Cardiac muscle cell (in vitro differentiated cells and primary cell): ENCODE measurements around the gene EXOSC5. TPM values are rescaled to one million over a fixed set of nuclear protein-coding genes. Genes with fewer than 3 reads are reported as not detected.

Source experiments
- DNase-seq, 2 donors: peaks; one replicate each; pipeline versions ENCODE4 v3.0.0 to v3.0.0-alpha.2; 2010 to 2017; ENCODE audit warnings: low read depth in 1 of 2, low spot score in 1 of 2
- H3K27ac ChIP-seq: fragments of 200-600 bp; sonication (generic); 2 replicates; pipeline ENCODE4 v1.5.1; 2016
- H3K27me3 ChIP-seq: fragments of 200-600 bp; sonication (generic); 2 replicates; pipeline ENCODE4 v1.6.0; 2016; ENCODE audit warnings: control low read depth
- H3K36me3 ChIP-seq: fragments of 200-600 bp; sonication (generic); 2 replicates; pipeline ENCODE4 v1.5.1; 2016; ENCODE audit warnings: control low read depth
- H3K4me1 ChIP-seq: fragments of 200-600 bp; sonication (generic); 2 replicates; pipeline ENCODE4 v1.8.1; 2017; ENCODE audit warnings: low read depth, mild to moderate bottlenecking, mixed run types
- H3K4me3 ChIP-seq: fragments of 200-600 bp; sonication (generic); 2 replicates; pipeline ENCODE4 v1.5.1; 2016; ENCODE audit warnings: mild to moderate bottlenecking
- H3K9me3 ChIP-seq: fragments of 200-600 bp; sonication (generic); 2 replicates; pipeline ENCODE4 v1.5.1; 2017; ENCODE audit warnings: low read depth, mild to moderate bottlenecking, control low read depth
- polyA plus RNA-seq: library from polyadenylated mRNA; unstranded; fragments of >200 nt; fragmentation: Nextera tagmentation; extraction: Ambion mirVana; gene quantifications from 2 replicates; pipeline ENCODE4 v1.2.1, GENCODE V29; 2016
- total RNA-seq: library from RNA; depleted of rRNA; stranded (reverse); fragments of >200 nt; gene quantifications from 2 replicates; pipeline ENCODE4 v1.2.3, GENCODE V29; 2016
- TF ChIP-seq, protein P1 (sequence below): IDR thresholded peaks from 2 replicates; pipeline ENCODE4 v1.5.1; 2012; ENCODE audit warnings: low read depth, mild to moderate bottlenecking, low read length

EXOSC5 gene
- total and polyA plus RNA-seq, 2 experiments from 2014 or later, result 31.4 to 53.0 TPM

DNA sequence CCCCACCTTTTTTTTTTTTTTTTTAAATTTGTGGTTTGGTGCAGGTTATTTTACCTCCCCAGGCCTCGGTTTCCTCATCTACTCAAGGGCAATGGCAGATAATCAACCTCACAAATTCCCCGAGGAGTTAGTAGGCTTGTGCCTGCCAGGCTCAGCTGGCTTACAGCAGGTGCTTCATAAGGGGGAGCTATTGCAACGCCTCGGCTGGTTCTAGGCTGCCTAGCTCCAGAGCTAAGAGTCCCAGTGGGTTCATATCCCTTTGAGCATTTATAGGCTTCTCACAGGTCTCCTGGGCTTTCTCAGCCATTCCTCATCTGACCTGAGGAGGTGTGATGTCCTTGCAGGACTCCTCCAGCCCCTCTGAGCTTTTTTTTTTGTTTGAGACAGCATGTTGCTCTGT lies 11.1 kb upstream of the EXOSC5 start:
- H3K9me3 ChIP-seq, result no peaks in the 10 kb centered on the region
- peaks cover 11% of the 10 kb centered on the region for H3K4me1 ChIP-seq
- TF ChIP-seq, protein P1, sequence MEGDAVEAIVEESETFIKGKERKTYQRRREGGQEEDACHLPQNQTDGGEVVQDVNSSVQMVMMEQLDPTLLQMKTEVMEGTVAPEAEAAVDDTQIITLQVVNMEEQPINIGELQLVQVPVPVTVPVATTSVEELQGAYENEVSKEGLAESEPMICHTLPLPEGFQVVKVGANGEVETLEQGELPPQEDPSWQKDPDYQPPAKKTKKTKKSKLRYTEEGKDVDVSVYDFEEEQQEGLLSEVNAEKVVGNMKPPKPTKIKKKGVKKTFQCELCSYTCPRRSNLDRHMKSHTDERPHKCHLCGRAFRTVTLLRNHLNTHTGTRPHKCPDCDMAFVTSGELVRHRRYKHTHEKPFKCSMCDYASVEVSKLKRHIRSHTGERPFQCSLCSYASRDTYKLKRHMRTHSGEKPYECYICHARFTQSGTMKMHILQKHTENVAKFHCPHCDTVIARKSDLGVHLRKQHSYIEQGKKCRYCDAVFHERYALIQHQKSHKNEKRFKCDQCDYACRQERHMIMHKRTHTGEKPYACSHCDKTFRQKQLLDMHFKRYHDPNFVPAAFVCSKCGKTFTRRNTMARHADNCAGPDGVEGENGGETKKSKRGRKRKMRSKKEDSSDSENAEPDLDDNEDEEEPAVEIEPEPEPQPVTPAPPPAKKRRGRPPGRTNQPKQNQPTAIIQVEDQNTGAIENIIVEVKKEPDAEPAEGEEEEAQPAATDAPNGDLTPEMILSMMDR, result no peak
- no peak for DNase-seq
- no peak overlapping the region for H3K4me3 ChIP-seq
- no peaks in the 10 kb centered on the region for H3K27me3 ChIP-seq
- peaks cover 9% of the 10 kb centered on the region for H3K36me3 ChIP-seq
- peak overlapping the region; percentile 81 for H3K27ac ChIP-seq

DNA sequence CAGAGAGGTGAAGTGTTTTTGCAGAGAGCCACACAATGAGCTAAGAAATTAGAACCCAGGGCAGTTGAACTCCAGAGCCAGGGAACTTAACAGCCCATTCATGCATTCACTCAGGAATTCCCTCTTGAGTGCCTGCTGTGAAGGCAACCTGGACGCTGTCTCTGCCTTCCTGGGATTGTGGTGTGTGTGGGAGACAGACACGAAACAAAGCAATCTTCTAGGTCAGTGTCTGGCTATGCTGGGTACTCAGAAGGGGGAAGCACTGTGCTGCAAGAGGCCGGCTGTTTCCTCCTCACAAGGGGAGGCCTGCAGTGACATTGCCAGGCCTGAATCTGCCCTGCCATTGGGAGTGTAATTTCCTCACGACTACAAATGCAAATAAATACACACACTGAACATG lies 10.1 kb upstream of the EXOSC5 start:
- peaks cover 4% of the 10 kb centered on the region for H3K36me3 ChIP-seq

DNA sequence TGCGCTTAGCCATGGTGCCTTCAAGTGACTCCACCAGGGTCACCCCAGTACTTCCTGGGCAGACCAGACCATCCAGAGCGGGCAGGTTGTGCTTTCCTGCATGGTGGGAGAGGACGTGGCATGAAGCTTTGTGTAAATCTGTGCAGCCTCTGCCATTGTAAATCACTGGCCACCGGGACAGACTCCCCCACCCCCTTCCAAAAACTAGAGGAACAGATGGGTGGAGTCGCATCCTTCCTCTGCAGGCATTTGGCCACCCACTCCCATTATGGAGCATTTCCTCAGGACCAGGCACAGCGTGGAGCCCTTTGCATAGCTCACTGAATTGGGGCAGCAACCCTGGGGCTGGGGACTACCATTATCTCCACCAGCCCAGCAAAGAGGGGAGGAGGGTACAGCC lies 8.6 kb upstream of the EXOSC5 start:
- TF ChIP-seq, protein P1, result no peak
- no peak overlapping the region for H3K27ac ChIP-seq
- peaks cover 11% of the 10 kb centered on the region for H3K4me1 ChIP-seq
- no peaks in the 10 kb centered on the region for H3K27me3 ChIP-seq
- no peaks in the 10 kb centered on the region for H3K9me3 ChIP-seq
- no peak for DNase-seq
- no peak overlapping the region for H3K4me3 ChIP-seq
- H3K36me3 ChIP-seq, result no peaks in the 10 kb centered on the region

More for the DNA sequence above, 10.1 kb upstream of the EXOSC5 start:
- Histone ChIP-seq H3K27ac (peak overlapping the region; percentile 81), H3K27me3 (no peaks in the 10 kb centered on the region), H3K4me3 (no peak overlapping the region), H3K4me1 (peaks cover 11% of the 10 kb centered on the region), H3K9me3 (no peaks in the 10 kb centered on the region)
- TF ChIP-seq, protein P1, result no peak
- DNase-seq, result peak in 1 of 2 donors; percentile 58

DNA sequence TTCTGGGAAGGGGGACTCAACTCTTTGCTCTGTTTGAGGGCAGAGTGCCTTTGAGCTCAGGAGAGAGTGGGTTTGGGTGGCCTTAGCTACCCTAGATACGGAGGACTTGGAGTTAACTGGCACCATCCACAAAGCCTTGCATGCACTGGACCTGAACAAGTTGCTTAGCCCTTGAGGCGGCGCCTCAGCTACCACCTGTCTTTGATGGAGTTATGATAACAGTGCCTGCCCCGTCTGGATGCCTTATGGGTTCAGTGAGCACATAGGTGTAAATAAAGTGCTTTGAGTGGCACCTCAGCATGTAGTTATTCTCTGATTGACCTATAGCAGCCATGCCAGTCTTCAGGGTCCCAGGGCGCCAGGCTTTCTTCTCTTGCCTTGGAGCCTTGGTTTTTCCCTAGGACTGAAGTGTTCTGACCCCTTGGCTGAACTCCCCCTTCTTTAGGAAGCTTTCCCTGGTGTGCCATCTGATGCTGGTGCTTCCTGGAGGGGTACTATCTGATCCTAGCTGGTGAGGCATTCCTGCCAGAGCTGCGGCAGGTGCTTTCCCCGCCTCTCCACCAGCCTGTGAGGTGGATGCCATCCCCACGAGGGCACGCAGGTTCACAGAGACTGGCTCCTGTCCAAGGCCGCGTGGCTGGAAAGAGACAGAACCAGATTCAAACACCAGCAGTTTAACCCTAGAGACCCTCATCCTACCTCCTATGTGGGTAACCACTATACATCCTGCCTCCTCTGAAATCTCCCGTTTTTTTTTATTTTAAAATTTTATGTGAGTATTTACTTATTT lies 6.2 kb upstream of the EXOSC5 start:
- TF ChIP-seq, protein P1, result no peak
- Histone ChIP-seq H3K4me1 (peaks cover 5% of the 10 kb centered on the region), H3K27ac (no peak overlapping the region), H3K9me3 (no peaks in the 10 kb centered on the region), H3K4me3 (no peak overlapping the region), H3K27me3 (no peaks in the 10 kb centered on the region), H3K36me3 (no peaks in the 10 kb centered on the region)
- DNase-seq, result no peak

DNA sequence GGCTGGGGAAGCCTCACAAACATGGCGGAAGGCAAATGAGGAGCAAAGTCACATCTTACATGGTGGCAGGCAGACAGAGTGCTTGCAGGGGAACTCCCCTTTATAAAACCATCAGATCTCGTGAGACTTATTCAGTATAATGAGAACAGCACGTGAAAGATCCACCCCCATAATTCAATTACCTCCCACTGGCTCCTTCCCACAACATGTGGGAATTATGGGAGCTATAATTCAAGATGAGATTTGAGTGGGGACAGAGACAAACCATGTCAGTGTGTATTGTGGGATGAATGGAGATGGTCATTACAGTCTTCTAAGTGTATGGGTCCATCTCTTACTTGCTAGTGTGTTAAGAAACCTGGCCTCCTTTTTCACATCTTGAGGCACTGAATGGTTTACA lies 4.9 kb upstream of the EXOSC5 start:
- H3K4me3 ChIP-seq, result no peak overlapping the region
- TF ChIP-seq, protein P1, result no peak
- H3K9me3 ChIP-seq, result no peaks in the 10 kb centered on the region
- DNase-seq, result no peak
- H3K4me1 ChIP-seq, result peaks cover 5% of the 10 kb centered on the region
- H3K27me3 ChIP-seq, result no peaks in the 10 kb centered on the region
- H3K36me3 ChIP-seq, result no peaks in the 10 kb centered on the region
- no peak overlapping the region for H3K27ac ChIP-seq
